Measurements from ENCODE around the gene CCDC187.
"Not testable (repeated sequence)": the region's sequence is repeated elsewhere in the genome, so short reads cannot be mapped to it uniquely, and the experiment has no call there.

The CCDC187 gene

GRCh38 chr9:136283291-136284235 is 20.3 kb downstream of the CCDC187 start:
- no peak for DNase-seq

- DNase-seq: no peak
Measured at GRCh38 chr9:136282272-136282861, 21.5 kb downstream of the CCDC187 start.

- DNase-seq: no peak
Measured at GRCh38 chr9:136281421-136282271, 22.2 kb downstream of the CCDC187 start.

- no peak for DNase-seq
Measured at GRCh38 chr9:136280535-136281315, 23.2 kb downstream of the CCDC187 start.

- DNase-seq: no peak
Measured at GRCh38 chr9:136279471-136279870, 24.4 kb downstream of the CCDC187 start.

- DNase-seq: no peak
Measured at GRCh38 chr9:136278894-136279293, 25.0 kb downstream of the CCDC187 start.

- DNase-seq: no peak
Measured at GRCh38 chr9:136278221-136278620, 25.7 kb downstream of the CCDC187 start.

- no peak for DNase-seq
Measured at GRCh38 chr9:136277746-136278145, 26.1 kb downstream of the CCDC187 start.

GRCh38 chr9:136276716-136277115 is 27.2 kb downstream of the CCDC187 start:
- no peak for DNase-seq

- no peak for DNase-seq
Measured at GRCh38 chr9:136275655-136276429, 28.1 kb downstream of the CCDC187 start.

- DNase-seq: no peak
Measured at GRCh38 chr9:136274786-136275654, 28.9 kb downstream of the CCDC187 start.

- no peak for DNase-seq
Measured at GRCh38 chr9:136273921-136274785, 29.7 kb downstream of the CCDC187 start.

GRCh38 chr9:136273244-136273865 is 30.5 kb downstream of the CCDC187 start:
- DNase-seq: no peak

GRCh38 chr9:136270173-136270705 is 33.7 kb downstream of the CCDC187 start:
- DNase-seq: no peak

GRCh38 chr9:136268735-136269134 is 35.2 kb downstream of the CCDC187 start:
- DNase-seq: no peak

GRCh38 chr9:136268318-136268717 is 35.6 kb downstream of the CCDC187 start:
- no peak for DNase-seq

GRCh38 chr9:136267261-136268111 is 36.4 kb downstream of the CCDC187 start:
- DNase-seq: peak; percentile 2

- DNase-seq: not testable (repeated sequence)
Measured at GRCh38 chr9:136266641-136267040, 37.3 kb downstream of the CCDC187 start.
